ENCODE measurements around the gene MUSTN1. TPM values are rescaled to one million over a fixed set of nuclear protein-coding genes. Genes with fewer than 3 reads are reported as not detected.

The MUSTN1 gene
- polyA plus RNA-seq (2011; rRNA removed) (not detected in 2 replicates), polyA minus RNA-seq (2011; rRNA and poly(A)+ RNA removed) (not detected in 2 replicates)

DNA sequence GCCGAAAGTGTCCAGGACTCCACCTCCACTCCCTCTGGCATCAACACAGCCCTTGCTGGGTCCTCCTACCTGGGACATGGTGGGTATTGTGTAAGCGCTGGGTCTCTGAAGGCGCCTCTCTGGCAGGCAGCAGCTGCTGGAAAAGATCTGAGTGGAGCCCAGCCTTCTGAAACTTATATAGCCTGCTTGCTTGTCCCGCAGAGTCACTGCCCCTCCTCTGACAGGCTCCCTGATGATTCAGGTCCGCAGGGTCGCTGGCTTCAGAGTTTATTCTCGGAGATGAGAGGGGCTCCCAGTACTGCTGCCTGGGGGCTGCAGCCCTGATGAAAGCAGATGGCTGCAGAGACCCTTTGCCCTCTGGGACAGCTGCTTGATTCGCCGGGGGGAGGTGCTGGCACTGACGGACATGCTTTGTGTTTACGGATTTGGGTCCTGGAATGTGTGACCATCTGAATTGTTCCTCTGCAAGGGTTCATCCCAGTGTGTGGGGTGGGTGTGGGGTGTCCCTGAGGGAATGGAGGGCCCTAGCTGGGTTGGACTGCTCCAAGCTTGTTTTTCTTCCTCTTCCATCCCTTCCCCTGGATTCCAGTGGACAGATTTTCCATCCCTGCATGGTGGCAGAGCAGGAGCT lies at the start of gene MUSTN1:
Gene MUSTN1 (minus strand): TSS at position 149 of the 631 bp plus-strand sequence. CDS start 71 bp downstream, at position 78.
- CTCF ChIA-PET, result interaction anchor here (1.1 to 2.0 kb wide), 3 partner anchors 14 to 100 kb away, joined by 3 to 4 read pairs (median 4); no protein-coding TSS in a partner anchor
- POLR2A ChIA-PET, result interaction anchor here (0.8 kb wide), 1 partner anchor 8 kb away, joined by 4 read pairs; no protein-coding TSS in a partner anchor
- H3K27me3 ChIP-seq (ENCODE audit: control insufficient read depth, insufficient read depth, low read length), result no peaks in the 10 kb centered on the region
- H3K27ac ChIP-seq (ENCODE audit: low read depth, low read length), result peak within 1 kb of the TSS; percentile 31
- TF ChIP-seq, protein P1, sequence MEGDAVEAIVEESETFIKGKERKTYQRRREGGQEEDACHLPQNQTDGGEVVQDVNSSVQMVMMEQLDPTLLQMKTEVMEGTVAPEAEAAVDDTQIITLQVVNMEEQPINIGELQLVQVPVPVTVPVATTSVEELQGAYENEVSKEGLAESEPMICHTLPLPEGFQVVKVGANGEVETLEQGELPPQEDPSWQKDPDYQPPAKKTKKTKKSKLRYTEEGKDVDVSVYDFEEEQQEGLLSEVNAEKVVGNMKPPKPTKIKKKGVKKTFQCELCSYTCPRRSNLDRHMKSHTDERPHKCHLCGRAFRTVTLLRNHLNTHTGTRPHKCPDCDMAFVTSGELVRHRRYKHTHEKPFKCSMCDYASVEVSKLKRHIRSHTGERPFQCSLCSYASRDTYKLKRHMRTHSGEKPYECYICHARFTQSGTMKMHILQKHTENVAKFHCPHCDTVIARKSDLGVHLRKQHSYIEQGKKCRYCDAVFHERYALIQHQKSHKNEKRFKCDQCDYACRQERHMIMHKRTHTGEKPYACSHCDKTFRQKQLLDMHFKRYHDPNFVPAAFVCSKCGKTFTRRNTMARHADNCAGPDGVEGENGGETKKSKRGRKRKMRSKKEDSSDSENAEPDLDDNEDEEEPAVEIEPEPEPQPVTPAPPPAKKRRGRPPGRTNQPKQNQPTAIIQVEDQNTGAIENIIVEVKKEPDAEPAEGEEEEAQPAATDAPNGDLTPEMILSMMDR (IDR thresholded peaks at IDR 0.05; ENCODE audit: low read depth, low read length), result no peak
- H3K4me3 ChIP-seq (ENCODE audit: low read depth, low read length), result no peak within 1 kb of the TSS
- no peak for DNase-seq (ENCODE audit: low read depth, low spot score)
- H3K9me3 ChIP-seq (ENCODE audit: control insufficient read depth, insufficient read depth, low read length), result no peaks in the 10 kb centered on the region

DNA sequence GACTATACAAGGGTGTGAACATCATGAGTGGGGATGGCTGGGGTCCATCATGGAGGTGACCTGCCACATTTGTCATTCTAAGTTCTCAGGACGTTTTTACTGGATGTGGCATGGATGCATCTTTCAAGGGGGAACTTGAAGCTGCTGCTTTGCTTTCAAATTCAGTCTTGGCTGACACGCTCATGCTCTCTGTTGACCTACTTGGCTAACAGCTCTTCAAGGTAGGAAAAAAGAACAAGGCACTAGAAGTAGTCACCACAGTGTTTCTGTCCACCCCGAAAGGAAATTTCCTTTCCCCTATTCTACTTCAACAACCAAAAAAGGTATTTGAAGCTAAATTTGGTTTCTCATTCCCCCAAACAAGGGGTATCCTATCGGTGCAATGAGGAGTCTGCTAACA lies 47.6 kb upstream of the MUSTN1 start:
- no peak overlapping the region for H3K27ac ChIP-seq (ENCODE audit: low read depth, low read length)
- no peaks in the 10 kb centered on the region for H3K9me3 ChIP-seq (ENCODE audit: control insufficient read depth, insufficient read depth, low read length)
- ChIA-PET POLR2A (no interaction called here), CTCF (interaction anchor here (0.6 to 1.2 kb wide), 2 partner anchors 52 to 140 kb away, joined by 3 to 4 read pairs; no protein-coding TSS in a partner anchor)
- no peaks in the 10 kb centered on the region for H3K27me3 ChIP-seq (ENCODE audit: control insufficient read depth, insufficient read depth, low read length)
- H3K4me3 ChIP-seq (ENCODE audit: low read depth, low read length), result no peak overlapping the region
- no peak for DNase-seq (ENCODE audit: low read depth, low spot score)
- TF ChIP-seq, protein P1 (IDR thresholded peaks at IDR 0.05; ENCODE audit: low read depth, low read length), result no peak

DNA sequence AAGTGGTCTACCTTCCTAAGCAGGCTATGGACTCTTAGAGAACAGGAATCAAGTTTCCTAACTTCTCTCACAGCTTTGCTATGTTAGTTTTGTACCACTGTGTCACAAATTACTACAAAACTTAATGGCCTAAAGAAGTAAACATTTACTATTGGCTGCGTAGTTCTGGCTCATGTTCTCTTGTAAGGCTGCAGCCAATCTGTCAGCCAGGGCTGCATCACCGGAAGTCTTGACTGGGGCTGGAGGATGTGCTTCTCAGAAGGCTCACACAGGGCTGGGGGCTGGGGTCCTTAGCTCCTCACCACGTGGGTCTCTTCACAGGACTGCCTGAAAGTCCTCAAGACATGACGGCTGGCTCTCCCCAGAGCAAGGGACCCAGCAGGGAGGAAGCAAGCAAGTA lies 47.1 kb upstream of the MUSTN1 start:
- POLR2A ChIA-PET, result no interaction called here
- Histone ChIP-seq H3K27ac (ENCODE audit: low read depth, low read length) (no peak overlapping the region), H3K4me3 (ENCODE audit: low read depth, low read length) (no peak overlapping the region), H3K9me3 (ENCODE audit: control insufficient read depth, insufficient read depth, low read length) (no peaks in the 10 kb centered on the region), H3K27me3 (ENCODE audit: control insufficient read depth, insufficient read depth, low read length) (no peaks in the 10 kb centered on the region)
- TF ChIP-seq, protein P1 (IDR thresholded peaks at IDR 0.05; ENCODE audit: low read depth, low read length), result no peak
- CTCF ChIA-PET, result interaction anchor here (1.2 kb wide), 1 partner anchor 53 kb away, joined by 3 read pairs; no protein-coding TSS in a partner anchor
- DNase-seq (ENCODE audit: low read depth, low spot score), result no peak

DNA sequence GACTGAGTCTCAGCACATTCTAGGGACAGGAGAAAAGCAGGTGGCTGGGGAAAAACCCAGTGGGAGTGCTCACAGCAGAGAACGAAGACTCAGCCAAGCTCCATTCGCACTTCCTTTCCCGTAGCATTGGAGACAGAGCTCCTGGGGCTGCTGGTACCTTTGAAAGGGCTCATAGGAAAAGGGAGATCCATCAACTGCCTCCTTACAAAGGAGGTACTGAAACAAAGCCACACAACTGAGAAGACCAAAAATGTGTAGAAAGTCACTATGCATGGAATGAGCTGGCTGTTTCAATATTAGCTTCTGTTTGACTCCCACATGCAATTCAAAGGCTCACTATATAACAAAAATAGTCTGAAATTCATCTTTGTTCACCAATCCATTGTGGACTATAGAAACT lies 45.7 kb upstream of the MUSTN1 start:
- Histone ChIP-seq H3K27me3 (ENCODE audit: control insufficient read depth, insufficient read depth, low read length) (no peaks in the 10 kb centered on the region), H3K27ac (ENCODE audit: low read depth, low read length) (no peak overlapping the region), H3K9me3 (ENCODE audit: control insufficient read depth, insufficient read depth, low read length) (no peaks in the 10 kb centered on the region), H3K4me3 (ENCODE audit: low read depth, low read length) (no peak overlapping the region)
- TF ChIP-seq, protein P1 (IDR thresholded peaks at IDR 0.05; ENCODE audit: low read depth, low read length), result no peak
- CTCF ChIA-PET, result interaction anchor here (0.5 kb wide), 1 partner anchor 133 kb away, joined by 4 read pairs; no protein-coding TSS in a partner anchor
- POLR2A ChIA-PET, result no interaction called here
- no peak for DNase-seq (ENCODE audit: low read depth, low spot score)

DNA sequence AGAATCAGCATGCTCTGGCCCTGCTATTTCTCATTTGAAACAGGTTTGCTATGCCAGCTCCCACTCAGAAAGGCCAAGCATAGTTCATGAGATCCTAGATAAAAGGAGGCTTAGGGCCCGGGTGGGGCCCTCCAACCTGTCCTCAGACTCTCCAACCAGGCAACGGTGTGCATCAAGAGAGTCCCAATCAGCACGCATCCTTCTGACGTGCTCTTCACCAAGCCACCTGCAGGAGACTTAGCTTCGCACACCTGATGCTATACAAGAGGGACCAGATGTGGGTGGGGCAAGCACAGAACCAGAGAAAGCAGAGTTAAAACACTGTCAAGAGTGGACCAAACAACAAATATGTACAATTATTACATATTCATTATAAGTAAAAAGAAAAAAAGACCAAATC lies 45.2 kb upstream of the MUSTN1 start:
- CTCF ChIA-PET, result no interaction called here

More for the DNA sequence above, 45.2 kb upstream of the MUSTN1 start:
- TF ChIP-seq, protein P1 (IDR thresholded peaks at IDR 0.05; ENCODE audit: low read depth, low read length), result no peak
- POLR2A ChIA-PET, result no interaction called here
- Histone ChIP-seq H3K27ac (ENCODE audit: low read depth, low read length) (no peak overlapping the region), H3K27me3 (ENCODE audit: control insufficient read depth, insufficient read depth, low read length) (no peaks in the 10 kb centered on the region), H3K4me3 (ENCODE audit: low read depth, low read length) (no peak overlapping the region), H3K9me3 (ENCODE audit: control insufficient read depth, insufficient read depth, low read length) (no peaks in the 10 kb centered on the region)
- no peak for DNase-seq (ENCODE audit: low read depth, low spot score)
